ENCODE data around the gene PRELID3B. TPM values are rescaled to one million over a fixed set of nuclear protein-coding genes. Genes with fewer than 3 reads are reported as not detected.
A peak's percentile ranks its signal among the peaks of the same experiment; 100 is the strongest.

PRELID3B gene
- total and polyA plus RNA-seq, 7 donors, result 23.2 to 61.2 (median 34.7) TPM

DNA sequence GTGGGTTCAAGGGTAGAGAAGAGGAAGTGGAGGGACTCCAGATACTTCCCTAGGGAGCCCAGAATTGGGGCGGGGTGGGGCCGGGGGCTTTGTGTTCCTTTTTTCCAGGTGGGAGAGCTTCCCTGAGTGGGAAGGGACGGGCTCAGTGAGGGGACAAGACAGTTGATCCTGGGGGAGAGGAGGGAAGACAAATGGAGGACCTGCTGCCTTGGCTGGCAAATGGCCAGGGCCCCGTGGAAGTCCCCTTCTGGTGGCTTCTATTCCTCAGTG lies 38.2 kb downstream of the PRELID3B start:
- Histone ChIP-seq H3K9me3 (no peaks in the 10 kb centered on the region), H3K27ac (no peak overlapping the region), H3K4me1 (peaks cover 15% of the 10 kb centered on the region), H3K27me3 (ENCODE audit: insufficient read depth in 3 of 3, low read length in 2 of 3) (no peaks in the 10 kb centered on the region), H3K36me3 (ENCODE audit: insufficient read depth in 1 of 2, low read depth in 1 of 2) (peaks cover 0 to 36% of the 10 kb centered on the region in 2 donors), H3K4me3 (no peak overlapping the region)
- ATAC-seq (no peak), DNase-seq (peak; percentile 49 to 74)
- intact Hi-C loops (cut with DNase I), result no loop called here
- WGBS, 3 donors, result 60 to 66% (median 65%) methylated on average over 4 of the region's 4 CpGs
- TF ChIP-seq, protein P1, sequence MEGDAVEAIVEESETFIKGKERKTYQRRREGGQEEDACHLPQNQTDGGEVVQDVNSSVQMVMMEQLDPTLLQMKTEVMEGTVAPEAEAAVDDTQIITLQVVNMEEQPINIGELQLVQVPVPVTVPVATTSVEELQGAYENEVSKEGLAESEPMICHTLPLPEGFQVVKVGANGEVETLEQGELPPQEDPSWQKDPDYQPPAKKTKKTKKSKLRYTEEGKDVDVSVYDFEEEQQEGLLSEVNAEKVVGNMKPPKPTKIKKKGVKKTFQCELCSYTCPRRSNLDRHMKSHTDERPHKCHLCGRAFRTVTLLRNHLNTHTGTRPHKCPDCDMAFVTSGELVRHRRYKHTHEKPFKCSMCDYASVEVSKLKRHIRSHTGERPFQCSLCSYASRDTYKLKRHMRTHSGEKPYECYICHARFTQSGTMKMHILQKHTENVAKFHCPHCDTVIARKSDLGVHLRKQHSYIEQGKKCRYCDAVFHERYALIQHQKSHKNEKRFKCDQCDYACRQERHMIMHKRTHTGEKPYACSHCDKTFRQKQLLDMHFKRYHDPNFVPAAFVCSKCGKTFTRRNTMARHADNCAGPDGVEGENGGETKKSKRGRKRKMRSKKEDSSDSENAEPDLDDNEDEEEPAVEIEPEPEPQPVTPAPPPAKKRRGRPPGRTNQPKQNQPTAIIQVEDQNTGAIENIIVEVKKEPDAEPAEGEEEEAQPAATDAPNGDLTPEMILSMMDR (IDR thresholded peaks at IDR 0.05), result no peak

DNA sequence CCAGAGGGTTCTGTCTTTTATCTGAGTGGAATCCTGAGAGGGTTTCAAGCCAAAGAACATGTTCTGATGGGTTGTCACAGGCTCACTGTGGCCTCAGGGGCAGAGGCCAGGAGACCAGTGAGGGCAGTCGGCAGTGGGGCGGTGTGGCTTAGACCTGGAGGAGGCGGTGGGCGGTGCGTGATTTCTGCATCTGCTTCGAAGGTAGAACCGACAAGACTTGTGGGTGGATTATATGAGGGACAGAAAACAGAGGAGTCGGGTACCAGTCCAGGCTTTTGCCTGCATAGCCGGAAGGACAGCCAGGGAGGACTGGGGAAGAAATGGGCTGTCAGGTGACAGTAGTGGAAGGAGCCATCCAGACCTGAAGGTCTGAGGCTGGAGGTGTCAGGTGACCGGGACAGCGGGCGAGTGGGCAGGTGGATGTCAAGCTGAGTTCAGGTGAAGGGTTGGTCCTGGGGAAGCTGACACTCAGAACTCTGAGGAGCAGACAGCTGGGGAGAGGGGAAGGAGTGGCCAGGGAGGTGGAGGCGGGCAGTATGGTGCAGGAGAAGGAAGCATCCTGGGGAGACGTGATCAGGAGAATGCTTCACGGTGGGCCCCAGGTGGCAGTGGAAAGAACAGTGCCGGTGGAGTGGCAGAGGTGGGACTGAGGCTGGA lies 38.6 kb downstream of the PRELID3B start:
- H3K36me3 ChIP-seq (ENCODE audit: insufficient read depth in 1 of 2, low read depth in 1 of 2), result peaks cover 0 to 41% of the 10 kb centered on the region in 2 donors
- no peak overlapping the region for H3K4me3 ChIP-seq
- intact Hi-C loops (cut with DNase I), result no loop called here
- H3K4me1 ChIP-seq, result peaks cover 15% of the 10 kb centered on the region
- TF ChIP-seq, protein P1 (IDR thresholded peaks at IDR 0.05), result no peak
- no peaks in the 10 kb centered on the region for H3K27me3 ChIP-seq (ENCODE audit: insufficient read depth in 3 of 3, low read length in 2 of 3)
- 84 to 87% (median 86%) methylated on average over 16 of the region's 16 CpGs for WGBS, 3 donors
- ATAC-seq (no peak), DNase-seq (peak in 1 of 2 donors; percentile 43)
- no peaks in the 10 kb centered on the region for H3K9me3 ChIP-seq
- no peak overlapping the region for H3K27ac ChIP-seq

DNA sequence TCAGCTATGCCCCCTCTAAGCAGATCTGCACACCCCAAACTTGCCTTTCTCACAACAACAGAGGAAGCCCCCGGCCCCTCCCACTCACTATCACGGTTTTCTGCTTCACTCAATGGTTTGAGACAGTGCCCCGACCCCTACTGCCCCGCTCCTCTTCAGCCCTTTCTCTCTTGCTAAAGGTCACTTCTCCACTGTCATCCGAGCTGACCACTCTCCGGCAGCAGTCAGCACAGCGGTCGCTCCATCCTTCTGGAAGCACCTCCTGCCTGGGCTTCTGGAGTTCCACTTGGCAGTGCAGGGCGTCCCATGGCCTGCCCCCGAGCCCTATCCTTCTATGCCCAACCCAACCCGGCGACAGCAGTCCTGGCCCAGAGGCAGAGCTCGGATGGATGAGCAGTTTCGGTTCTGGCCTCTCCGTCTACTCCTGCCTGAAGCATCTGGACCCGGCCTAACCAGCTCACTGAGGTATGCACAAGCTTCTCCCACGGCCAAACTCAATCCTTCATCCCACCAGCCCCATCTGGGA lies 39.6 kb downstream of the PRELID3B start:
- no peak overlapping the region for H3K27ac ChIP-seq
- DNase-seq, result peak in 1 of 2 donors; percentile 47
- 59 to 84% (median 64%) methylated on average over 17 of the region's 17 CpGs for WGBS, 3 donors
- intact Hi-C loops (cut with DNase I), result no loop called here
- ATAC-seq, result no peak
- TF ChIP-seq, protein P1 (IDR thresholded peaks at IDR 0.05), result no peak
- H3K4me3 ChIP-seq, result no peak overlapping the region
- no peaks in the 10 kb centered on the region for H3K9me3 ChIP-seq
- peaks cover 2 to 51% of the 10 kb centered on the region in 2 donors for H3K36me3 ChIP-seq (ENCODE audit: insufficient read depth in 1 of 2, low read depth in 1 of 2)
- H3K27me3 ChIP-seq (ENCODE audit: insufficient read depth in 3 of 3, low read length in 2 of 3), result no peaks in the 10 kb centered on the region
- H3K4me1 ChIP-seq, result peaks cover 15% of the 10 kb centered on the region

GRCh38 chr20:59002388-59002787 lies 40.2 kb downstream of the PRELID3B start:
- peaks cover 2 to 56% of the 10 kb centered on the region in 2 donors for H3K36me3 ChIP-seq (ENCODE audit: insufficient read depth in 1 of 2, low read depth in 1 of 2)
- H3K27ac ChIP-seq, result no peak overlapping the region
- H3K4me3 ChIP-seq, result no peak overlapping the region
- WGBS, 3 donors, result 80 to 93% (median 92%) methylated on average over 7 to 8 of the region's 8 CpGs
- H3K27me3 ChIP-seq (ENCODE audit: insufficient read depth in 3 of 3, low read length in 2 of 3), result no peaks in the 10 kb centered on the region
- DNase-seq (peak in 1 of 2 donors; percentile 21), ATAC-seq (no peak)
- no peaks in the 10 kb centered on the region for H3K9me3 ChIP-seq
- H3K4me1 ChIP-seq, result peaks cover 15% of the 10 kb centered on the region
- intact Hi-C loops (cut with DNase I), result no loop called here
- TF ChIP-seq, protein P1 (IDR thresholded peaks at IDR 0.05), result no peak
